SJCRH30 (cell line): ENCODE data around the gene COL19A1. TPM values are rescaled to one million over a fixed set of nuclear protein-coding genes. Genes with fewer than 3 reads are reported as not detected.

Source experiments
- DNase-seq, 2 experiments: peaks; one replicate each; pipeline ENCODE4 v3.0.0-alpha.2; 2015 to 2020
- H3K27ac ChIP-seq: fragments of 250-450 bp; sonication (Bioruptor Pico); 2 replicates; pipeline ENCODE4 v1.5.1; 2020; ENCODE audit warnings: mild to moderate bottlenecking, moderate library complexity
- H3K27me3 ChIP-seq: fragments of 250-450 bp; sonication (Bioruptor Pico); 2 replicates; pipeline ENCODE4 v1.5.1; 2020; ENCODE audit warnings: mild to moderate bottlenecking, moderate library complexity
- H3K36me3 ChIP-seq: fragments of 250-450 bp; sonication (Bioruptor Pico); 2 replicates; pipeline ENCODE4 v1.5.1; 2020; ENCODE audit warnings: mild to moderate bottlenecking, moderate library complexity
- H3K4me1 ChIP-seq: fragments of 250-450 bp; sonication (Bioruptor Pico); 2 replicates; pipeline ENCODE4 v1.5.1; 2020; ENCODE audit warnings: mild to moderate bottlenecking, moderate library complexity
- H3K4me3 ChIP-seq: fragments of 250-450 bp; sonication (Bioruptor Pico); 2 replicates; pipeline ENCODE4 v1.5.1; 2020; ENCODE audit warnings: mild to moderate bottlenecking, moderate library complexity
- H3K9me3 ChIP-seq: fragments of 250-450 bp; sonication (Bioruptor Pico); replicated peaks from 2 replicates; pipeline ENCODE4 v1.5.1; 2020; ENCODE audit warnings: mild to moderate bottlenecking, moderate library complexity
- total RNA-seq: library from RNA; depleted of rRNA; stranded (reverse); fragments of >200 nt; shearing (Covaris generic); gene quantifications from 2 replicates; pipeline ENCODE4 v1.2.3, GENCODE V29; 2014

The COL19A1 gene
- total RNA-seq, 1 experiment from 2014 or later: 7.3 TPM

DNA sequence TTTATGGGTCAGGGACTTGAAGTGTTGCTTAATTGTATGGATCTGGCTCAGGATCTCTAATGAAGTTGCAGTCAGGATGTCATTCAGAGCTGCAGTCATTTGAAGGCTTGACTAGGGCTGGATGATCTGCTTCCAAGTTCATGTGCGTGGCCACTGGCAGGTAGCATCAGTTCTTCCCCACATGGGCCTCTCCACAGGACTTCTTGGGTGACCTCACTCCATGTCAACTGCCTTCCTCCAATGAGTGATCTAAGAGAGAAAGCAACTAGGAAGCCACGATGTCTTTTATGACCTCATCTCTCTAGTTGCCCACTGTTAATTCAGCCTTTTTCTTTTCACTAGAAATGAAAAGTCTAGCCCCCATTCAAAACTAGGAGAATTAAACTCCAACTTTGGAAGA is 332.4 kb downstream of the COL19A1 start:
- Histone ChIP-seq H3K27ac (no peak overlapping the region), H3K9me3 (no peaks in the 10 kb centered on the region), H3K4me1 (no peaks in the 10 kb centered on the region), H3K4me3 (no peak overlapping the region), H3K36me3 (no peaks in the 10 kb centered on the region), H3K27me3 (no peaks in the 10 kb centered on the region)
- no peak for DNase-seq

DNA sequence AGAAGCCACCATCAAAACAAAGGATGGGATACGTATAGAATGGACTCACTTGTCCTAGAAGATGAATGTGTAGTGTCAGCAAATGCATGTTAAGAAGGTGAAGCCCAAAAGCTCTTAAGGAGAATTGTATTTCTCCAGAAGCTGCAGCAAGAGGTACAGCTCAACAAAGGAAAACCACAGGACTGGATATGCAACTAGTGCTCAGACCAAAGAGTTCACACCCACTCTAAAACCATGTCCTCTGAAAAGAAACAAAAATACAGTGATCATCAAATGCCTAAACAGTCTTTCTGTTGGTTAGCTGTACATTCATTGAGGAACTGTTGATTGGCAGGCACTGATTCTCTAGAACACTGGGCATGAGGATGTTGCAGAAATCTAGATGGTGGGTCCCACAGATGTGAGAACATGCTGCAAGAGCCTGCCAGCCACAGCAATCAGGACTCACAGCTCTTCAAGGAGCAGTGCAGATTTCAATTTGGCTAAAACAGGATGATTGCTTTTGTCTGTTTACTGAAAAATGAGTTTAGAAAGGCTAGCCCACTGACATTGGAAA is 342.0 kb downstream of the COL19A1 start:
- no peak for DNase-seq
- Histone ChIP-seq H3K4me3 (no peak overlapping the region), H3K27ac (no peak overlapping the region), H3K36me3 (no peaks in the 10 kb centered on the region), H3K9me3 (no peaks in the 10 kb centered on the region), H3K27me3 (no peaks in the 10 kb centered on the region), H3K4me1 (no peaks in the 10 kb centered on the region)

DNA sequence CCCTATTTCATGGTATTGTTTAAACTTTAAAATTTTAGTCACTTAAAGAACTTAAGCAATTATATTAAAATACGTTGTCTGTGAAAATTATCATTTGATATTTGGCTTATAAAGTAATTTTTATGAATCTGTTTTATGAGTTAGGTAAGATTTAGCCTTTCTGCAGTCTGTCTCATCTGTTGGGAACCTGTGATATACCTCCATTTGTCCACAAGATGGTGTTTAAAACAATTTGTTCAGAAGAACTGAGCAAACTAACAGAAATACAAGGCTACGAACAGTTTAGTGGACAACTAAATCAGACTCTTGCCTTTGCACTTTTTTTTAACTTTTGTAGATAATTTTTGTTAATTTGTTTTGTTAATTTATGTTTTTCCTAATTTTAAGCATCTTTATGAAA is 344.1 kb downstream of the COL19A1 start:
- Histone ChIP-seq H3K27ac (no peak overlapping the region), H3K36me3 (no peaks in the 10 kb centered on the region), H3K27me3 (no peaks in the 10 kb centered on the region), H3K4me1 (no peaks in the 10 kb centered on the region), H3K9me3 (no peaks in the 10 kb centered on the region), H3K4me3 (no peak overlapping the region)
- peak in 1 of 2 experiments; percentile 36 for DNase-seq

DNA sequence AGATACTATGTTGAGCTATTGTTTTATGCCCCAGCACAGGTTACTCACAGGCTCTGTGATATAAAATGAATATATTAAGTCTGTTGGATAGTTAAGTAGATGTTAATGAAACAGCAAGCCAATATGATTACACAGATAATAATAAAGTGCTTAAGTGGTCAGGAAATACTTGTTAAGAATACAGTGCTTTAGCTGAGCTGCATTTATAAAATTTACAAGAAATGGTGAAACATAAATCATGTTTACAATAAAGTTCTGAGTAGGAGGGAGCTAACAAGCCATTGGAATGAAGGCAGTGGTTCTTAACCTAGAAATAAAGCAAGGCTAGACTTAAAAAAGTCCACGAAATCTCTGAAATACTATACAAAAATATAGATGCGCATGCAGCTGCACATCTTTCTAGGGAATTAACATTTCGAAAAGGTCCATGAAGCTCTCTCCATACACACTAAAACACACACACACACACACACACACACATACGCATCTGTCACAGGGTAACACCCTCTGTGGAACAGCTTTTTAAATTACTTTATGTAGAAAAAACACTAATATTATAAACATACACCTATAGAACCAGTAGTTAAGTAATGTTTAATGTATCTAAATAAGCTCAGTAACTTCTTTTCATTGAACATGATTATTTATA is 349.2 kb downstream of the COL19A1 start:
- Histone ChIP-seq H3K4me3 (no peak overlapping the region), H3K9me3 (no peaks in the 10 kb centered on the region)

DNA sequence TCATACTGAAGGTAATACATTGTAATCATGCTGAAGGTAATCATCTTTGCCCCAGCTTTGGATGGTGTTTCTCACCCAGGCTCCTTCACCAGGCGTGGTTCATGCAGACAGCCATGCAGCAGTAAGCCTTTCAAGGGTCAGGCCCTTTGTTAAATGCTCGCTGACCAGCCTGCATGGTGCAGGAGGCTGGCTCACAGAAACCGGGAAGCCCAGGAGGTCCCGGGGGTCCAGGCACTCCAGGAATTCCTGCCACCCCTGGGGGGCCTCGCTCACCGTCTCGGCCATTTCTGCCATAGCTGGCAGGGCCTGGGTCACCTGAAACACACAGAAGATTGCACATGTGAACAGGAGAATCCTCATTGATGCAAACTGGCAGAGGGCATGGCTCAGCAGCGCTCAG is 350.4 kb downstream of the COL19A1 start:
- H3K9me3 ChIP-seq: no peaks in the 10 kb centered on the region
- H3K27ac ChIP-seq: no peak overlapping the region
- no peak overlapping the region for H3K4me3 ChIP-seq
- 0 out of 2 replicates have a peak, but pooled peaks cover 3% of the 10 kb centered on the region for H3K4me1 ChIP-seq
- no peaks in the 10 kb centered on the region for H3K36me3 ChIP-seq
- DNase-seq: no peak
- no peaks in the 10 kb centered on the region for H3K27me3 ChIP-seq

More for the DNA sequence above, 349.2 kb downstream of the COL19A1 start:
- no peak for DNase-seq
- no peaks in the 10 kb centered on the region for H3K4me1 ChIP-seq
- no peak overlapping the region for H3K27ac ChIP-seq
- no peaks in the 10 kb centered on the region for H3K36me3 ChIP-seq
- no peaks in the 10 kb centered on the region for H3K27me3 ChIP-seq

DNA sequence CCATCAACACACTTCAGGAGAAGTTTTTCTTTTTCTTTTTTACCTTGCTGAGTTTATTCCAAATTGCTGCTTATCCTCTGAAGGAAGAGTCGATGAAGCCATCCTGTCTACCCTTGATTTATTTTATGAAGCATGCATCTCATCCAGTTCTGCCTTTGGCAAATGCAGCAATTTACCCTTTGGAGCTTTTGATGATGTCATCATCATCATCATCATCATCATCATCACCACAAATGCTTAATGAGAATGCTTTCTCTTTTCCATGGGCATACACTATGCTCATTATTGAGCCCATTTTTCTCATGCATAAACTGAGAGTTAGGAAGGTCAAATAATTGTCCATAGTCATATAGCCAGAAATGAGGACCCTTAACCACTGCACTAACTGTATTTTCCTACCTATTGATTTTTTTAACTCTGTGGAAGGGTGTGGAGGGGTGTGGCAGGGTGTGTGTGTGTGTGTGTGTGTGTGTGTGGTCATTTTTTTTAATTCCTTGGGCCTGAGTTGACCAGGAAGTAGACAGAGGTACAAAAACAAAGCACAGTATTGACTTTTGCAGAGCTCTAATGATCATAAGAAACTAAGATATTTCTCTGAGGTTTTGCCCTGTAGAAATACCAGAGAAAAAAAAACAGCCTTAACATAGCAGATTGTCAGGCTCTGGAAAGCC is 353.7 kb downstream of the COL19A1 start:
- Histone ChIP-seq H3K9me3 (no peaks in the 10 kb centered on the region), H3K4me1 (0 out of 2 replicates have a peak, but pooled peaks cover 3% of the 10 kb centered on the region), H3K27ac (no peak overlapping the region), H3K27me3 (no peaks in the 10 kb centered on the region), H3K4me3 (no peak overlapping the region), H3K36me3 (no peaks in the 10 kb centered on the region)
- no peak for DNase-seq

DNA sequence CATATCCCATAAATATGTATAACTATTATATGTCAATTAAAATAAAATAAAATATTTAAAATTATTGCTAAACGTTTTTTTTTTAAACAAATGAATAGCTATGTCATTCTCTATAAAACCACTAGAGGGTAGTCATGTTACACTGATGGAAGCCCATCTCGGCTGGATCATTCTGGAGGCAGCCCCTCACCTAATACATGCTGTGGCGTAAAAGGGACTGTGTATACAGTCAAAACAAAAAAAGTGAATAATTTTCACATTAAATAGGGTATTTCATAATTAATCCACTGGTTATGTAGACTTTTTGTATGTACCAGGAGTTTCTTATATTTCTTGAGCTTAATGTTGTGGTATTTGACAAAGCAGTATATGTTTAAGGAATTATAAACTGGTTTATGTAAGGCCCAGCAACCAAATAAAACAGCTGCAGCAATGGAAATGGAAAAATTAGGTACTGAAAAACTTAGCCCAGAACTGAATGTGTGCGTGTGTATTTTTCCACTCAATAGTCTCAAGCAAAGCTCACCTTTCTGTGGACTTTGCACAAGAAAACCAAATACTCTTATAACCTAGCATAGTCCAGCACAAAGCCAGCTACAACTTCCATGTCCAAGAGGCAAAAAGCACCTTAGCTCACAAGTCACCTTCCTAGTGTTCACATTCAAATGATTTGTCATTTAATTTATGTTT is 354.8 kb downstream of the COL19A1 start:
- peak; percentile 36 to 74 for DNase-seq
- 0 out of 2 replicates have a peak, but pooled peaks cover 3% of the 10 kb centered on the region for H3K4me1 ChIP-seq

DNA sequence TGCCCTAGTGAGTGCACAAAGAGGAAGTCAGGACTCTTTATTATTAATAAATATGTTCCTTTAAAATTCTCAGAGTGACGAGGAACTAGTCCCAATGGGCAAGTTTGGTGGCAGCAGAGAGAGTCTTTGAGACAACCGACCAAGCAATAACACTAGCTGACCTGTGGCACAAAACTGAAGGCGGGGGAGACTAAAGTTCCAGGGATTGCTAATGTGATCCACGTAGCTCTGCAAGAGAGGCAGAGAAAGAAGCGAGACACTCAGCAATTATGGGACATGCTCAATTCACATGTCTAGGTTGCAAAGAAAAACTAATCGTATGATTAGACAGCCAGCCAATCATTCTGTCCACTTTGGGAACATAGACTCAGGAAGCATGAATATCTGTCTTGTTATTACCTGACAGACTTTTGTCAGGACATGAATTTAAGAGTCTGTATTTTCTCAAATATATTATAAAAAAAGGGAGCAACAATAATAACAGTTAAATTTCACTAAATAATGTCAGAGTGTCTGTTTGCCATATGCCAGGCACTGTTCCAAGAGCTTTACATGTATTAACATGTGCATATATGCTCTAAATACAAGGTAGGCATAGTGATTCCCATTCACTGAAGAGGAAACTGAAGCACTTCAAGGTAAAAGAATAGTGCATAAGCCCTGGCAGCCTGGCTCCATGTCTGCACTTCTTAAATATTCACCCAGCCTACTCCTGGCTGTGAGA is 355.5 kb downstream of the COL19A1 start:
- Histone ChIP-seq H3K9me3 (no peaks in the 10 kb centered on the region), H3K27me3 (no peaks in the 10 kb centered on the region), H3K36me3 (no peaks in the 10 kb centered on the region)

More for the DNA sequence above, 354.8 kb downstream of the COL19A1 start:
- Histone ChIP-seq H3K4me3 (no peak overlapping the region), H3K9me3 (no peaks in the 10 kb centered on the region), H3K27ac (no peak overlapping the region), H3K27me3 (no peaks in the 10 kb centered on the region), H3K36me3 (no peaks in the 10 kb centered on the region)

DNA sequence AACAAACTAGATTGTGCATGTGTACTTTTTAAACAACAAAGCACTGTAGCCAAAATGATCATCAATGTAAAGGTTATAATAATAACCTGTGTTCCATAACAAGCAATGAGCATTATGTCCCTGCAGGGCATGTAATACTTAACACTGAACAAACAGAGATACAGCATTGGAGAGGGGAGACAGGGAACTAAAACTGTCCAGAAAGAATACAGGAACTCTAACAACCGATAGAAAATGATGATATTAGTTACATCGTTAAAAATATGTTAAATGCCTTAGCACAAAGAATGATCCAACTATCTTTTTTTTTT is 356.0 kb downstream of the COL19A1 start:
- H3K27me3 ChIP-seq: no peaks in the 10 kb centered on the region
- H3K9me3 ChIP-seq: no peaks in the 10 kb centered on the region
- no peak for DNase-seq

More for the DNA sequence above, 355.5 kb downstream of the COL19A1 start:
- H3K4me1 ChIP-seq: 0 out of 2 replicates have a peak, but pooled peaks cover 3% of the 10 kb centered on the region
- H3K4me3 ChIP-seq: no peak overlapping the region
- DNase-seq: no peak
- H3K27ac ChIP-seq: no peak overlapping the region

DNA sequence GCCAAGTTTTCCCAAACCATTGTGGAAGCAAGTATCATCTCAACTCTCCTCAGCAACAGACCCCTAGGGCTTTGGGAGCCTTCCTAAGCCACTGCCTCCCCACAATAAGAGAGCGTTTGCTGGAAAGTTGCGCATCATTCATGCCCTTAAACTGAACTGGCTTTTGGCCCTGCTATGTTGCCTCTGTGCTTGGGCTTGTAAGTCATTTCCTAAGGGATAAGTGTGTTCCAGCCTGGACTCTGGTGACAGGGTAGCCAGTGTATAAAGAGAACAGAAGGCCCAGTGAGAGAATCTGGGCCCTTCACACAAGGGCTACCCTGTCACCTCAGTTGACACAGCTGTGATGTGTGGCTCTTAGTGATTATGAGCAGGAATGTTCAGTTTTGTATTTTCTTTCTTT is 358.7 kb downstream of the COL19A1 start:
- Histone ChIP-seq H3K36me3 (no peaks in the 10 kb centered on the region), H3K4me1 (0 out of 2 replicates have a peak, but pooled peaks cover 3% of the 10 kb centered on the region), H3K27me3 (no peaks in the 10 kb centered on the region), H3K27ac (no peak overlapping the region; the same call in 1 of the 2 replicates), H3K4me3 (no peak overlapping the region), H3K9me3 (no peaks in the 10 kb centered on the region)
- peak; percentile 72 to 87 for DNase-seq

More for the DNA sequence above, 356.0 kb downstream of the COL19A1 start:
- Histone ChIP-seq H3K4me1 (0 out of 2 replicates have a peak, but pooled peaks cover 3% of the 10 kb centered on the region), H3K27ac (no peak overlapping the region), H3K4me3 (no peak overlapping the region), H3K36me3 (no peaks in the 10 kb centered on the region)

DNA sequence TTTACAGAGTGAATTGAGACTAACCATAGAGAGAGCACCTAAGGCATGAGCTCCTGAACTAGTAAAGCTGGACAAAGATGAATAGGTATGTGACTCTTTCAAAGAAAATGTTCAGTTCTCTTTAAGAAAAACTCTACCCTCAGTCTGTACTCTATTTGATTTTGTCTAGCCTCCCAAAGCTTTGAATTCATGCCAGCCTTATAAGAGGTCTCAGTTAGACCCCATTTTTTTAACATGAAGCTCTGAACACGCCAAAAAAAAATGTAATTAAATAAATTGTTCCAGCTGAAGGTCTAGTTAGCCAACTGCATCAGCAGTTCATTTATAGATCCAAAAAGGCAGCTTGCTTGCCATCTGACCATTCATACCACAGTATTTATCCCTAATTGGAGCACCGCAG is 365.0 kb downstream of the COL19A1 start:
- Histone ChIP-seq H3K27me3 (no peaks in the 10 kb centered on the region), H3K9me3 (no peaks in the 10 kb centered on the region), H3K27ac (no peak overlapping the region), H3K36me3 (no peaks in the 10 kb centered on the region), H3K4me1 (peaks cover 12% of the 10 kb centered on the region; the same call in 1 of the 2 replicates), H3K4me3 (no peak overlapping the region)
- DNase-seq: no peak

DNA sequence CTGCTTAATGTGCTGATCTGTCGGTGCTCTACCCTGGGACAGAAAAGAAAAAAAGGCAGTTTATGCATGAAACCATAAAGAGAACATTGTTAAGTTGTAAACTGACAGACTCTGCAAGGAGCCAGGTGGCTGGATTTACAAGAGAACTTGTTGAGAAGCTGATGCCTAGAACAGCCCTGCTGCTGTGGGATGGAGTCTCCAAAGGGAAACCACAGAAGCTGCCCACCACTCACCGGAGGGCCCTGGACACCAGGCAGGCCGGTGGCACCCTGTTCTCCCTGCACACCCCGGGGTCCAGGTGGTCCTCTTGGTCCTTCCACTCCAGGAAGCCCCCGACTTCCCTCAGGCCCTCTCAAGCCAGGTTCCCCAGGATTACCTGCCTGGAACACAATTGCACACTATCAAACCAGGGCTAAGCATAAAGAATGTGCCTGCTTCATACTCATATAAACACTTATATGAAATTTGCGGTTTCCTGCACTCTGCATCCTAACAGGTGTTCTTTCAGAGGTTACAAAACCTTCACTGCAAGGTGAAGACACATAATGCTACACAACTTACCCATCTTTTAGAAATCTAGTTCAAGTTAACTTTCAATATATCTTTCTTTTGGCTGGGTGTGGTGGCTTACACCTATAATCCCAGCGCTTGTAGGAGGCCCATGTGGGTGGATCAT is 368.3 kb downstream of the COL19A1 start:
- Histone ChIP-seq H3K4me3 (no peak overlapping the region), H3K27me3 (no peaks in the 10 kb centered on the region), H3K27ac (peak overlapping the region; percentile 41), H3K9me3 (no peaks in the 10 kb centered on the region), H3K36me3 (no peaks in the 10 kb centered on the region), H3K4me1 (peaks cover 12% of the 10 kb centered on the region; the same call in 1 of the 2 replicates)
- DNase-seq: peak; percentile 69 to 85

DNA sequence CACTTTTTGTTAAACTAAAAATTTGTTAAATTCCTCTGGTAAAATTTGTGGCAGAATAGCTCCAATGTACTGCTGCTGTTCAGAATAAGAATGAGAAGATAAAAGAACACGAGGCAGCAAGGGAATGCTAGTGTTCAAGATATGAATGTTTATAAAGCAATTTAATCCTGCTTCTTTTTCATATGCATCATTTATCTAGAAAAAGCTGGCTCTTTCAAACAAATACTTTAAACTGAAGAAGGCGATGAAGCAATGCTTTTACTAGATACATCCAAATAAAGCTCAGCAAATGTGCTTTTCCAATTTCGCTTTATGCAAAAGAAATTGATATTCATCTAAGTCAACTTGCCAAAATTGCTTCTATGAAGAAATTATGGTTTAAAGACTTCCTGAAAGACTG is 370.0 kb downstream of the COL19A1 start:
- H3K27me3 ChIP-seq: no peaks in the 10 kb centered on the region
- H3K36me3 ChIP-seq: no peaks in the 10 kb centered on the region
- H3K27ac ChIP-seq: no peak overlapping the region
- no peak overlapping the region for H3K4me3 ChIP-seq
- H3K4me1 ChIP-seq: peaks cover 12% of the 10 kb centered on the region; the same call in 1 of the 2 replicates
- no peaks in the 10 kb centered on the region for H3K9me3 ChIP-seq
- DNase-seq: no peak

DNA sequence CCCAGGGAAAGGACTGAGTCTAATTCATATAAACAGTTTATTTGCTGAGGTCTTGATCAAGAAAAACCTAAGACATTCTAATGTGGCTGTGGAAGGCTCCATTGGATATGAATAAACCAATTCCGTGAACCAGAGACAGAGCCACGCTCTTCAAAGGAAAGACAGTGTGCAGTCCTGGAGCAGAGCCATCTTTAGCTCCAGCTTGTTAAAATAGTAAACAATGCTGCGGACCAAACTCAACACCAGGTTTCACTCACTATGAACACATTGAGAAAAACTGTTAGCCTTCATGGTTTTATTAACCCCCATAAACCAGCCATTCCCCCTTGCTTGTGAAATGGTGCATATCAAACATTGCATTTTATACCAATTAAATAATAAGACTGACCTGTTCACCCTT is 374.7 kb downstream of the COL19A1 start:
- Histone ChIP-seq H3K36me3 (no peaks in the 10 kb centered on the region), H3K4me3 (no peak overlapping the region), H3K27ac (no peak overlapping the region), H3K9me3 (no peaks in the 10 kb centered on the region), H3K27me3 (no peaks in the 10 kb centered on the region), H3K4me1 (no peaks in the 10 kb centered on the region)
- DNase-seq: no peak
